GM18870 (cell line): ENCODE measurements around the gene MTHFD2.

Experiments used
- ATAC-seq: cut with Tn5 transposase; IDR thresholded peaks from one replicate; pipeline ENCODE4 v1.9.1; 2021; ENCODE audit warnings: moderate library complexity; ENCODE audit not compliant: unreplicated experiment

MTHFD2 gene

GRCh38 chr2:74261204-74261864 lies 62.9 kb downstream of the MTHFD2 start:
- no peak for ATAC-seq

- no peak for ATAC-seq
These were observed 64.3 kb downstream of the MTHFD2 start for GRCh38 chr2:74262681-74263080.

- no peak for ATAC-seq
These were observed 65.9 kb downstream of the MTHFD2 start for GRCh38 chr2:74264281-74264680.

- ATAC-seq = no peak
These were observed 68.7 kb downstream of the MTHFD2 start for GRCh38 chr2:74267068-74267467.
